ENCODE data around the gene CDKN1A.

The CDKN1A gene

DNA sequence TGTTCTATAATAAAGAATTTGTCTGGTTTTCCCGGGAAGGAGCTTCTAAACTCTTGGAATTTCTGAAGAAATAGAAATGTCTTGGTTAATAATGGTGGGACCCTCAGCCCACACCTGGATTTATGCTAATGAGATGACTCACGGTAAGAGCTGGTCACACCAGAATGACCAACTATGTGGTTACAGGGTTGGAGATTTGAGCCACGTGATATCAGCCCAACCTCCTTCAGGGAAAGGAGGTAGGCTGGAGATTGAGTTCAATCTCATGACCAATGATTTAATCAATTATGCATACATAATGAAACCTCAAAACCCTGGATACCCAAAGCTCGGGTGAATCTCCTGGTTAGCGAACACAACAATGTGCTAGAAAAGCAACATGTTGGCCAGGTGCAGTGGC, 22.1 kb upstream of the CDKN1A start:
- DNase-seq, result no peak

DNA sequence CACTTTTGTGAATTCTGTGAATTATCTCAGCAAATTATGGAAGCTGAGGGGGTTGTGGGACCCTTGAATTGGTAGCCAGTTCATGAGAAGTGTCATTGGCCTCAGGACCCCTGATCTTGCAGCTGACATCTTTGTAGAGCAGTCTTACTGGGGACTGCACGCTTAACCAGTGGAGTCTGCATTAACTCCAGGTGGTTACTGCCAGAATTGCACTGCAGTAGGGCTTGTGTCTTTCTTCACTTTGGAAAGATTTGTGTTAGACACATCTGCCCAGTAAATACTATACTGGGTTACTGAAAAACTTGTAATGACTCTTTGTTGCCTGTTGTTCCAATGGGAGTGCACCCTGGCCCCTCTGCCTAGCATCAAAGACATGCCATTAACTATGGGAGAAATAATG, 21.2 kb upstream of the CDKN1A start:
- DNase-seq, result no peak

DNA sequence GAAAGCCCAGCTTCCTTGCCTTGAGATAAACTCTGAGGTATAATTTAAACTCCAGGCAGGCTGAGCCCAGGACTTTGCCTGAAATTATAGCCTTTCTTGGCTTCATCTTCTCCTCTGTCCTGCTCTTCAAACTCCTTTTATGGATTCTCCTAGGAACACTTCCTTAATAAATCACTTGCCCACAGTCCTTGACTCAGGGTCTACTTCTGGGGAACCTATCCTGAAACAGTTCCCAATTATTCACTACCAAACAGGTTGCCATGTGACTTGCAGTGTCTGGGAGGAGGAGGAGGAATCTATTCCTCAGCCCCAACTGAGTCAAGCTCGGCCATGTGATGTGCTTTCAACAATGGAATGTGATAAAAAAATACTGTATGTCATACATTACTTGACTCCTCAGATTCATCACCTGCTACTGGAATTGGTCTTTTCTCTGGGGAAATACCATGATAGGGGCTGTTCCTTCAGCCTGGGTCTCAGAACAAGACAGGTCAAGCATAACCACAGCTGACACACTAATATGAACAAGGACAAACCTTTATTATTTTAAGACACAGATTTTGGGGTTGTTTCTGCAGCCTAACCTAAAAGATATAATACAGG, 20.5 kb upstream of the CDKN1A start:
- DNase-seq, result no peak

DNA sequence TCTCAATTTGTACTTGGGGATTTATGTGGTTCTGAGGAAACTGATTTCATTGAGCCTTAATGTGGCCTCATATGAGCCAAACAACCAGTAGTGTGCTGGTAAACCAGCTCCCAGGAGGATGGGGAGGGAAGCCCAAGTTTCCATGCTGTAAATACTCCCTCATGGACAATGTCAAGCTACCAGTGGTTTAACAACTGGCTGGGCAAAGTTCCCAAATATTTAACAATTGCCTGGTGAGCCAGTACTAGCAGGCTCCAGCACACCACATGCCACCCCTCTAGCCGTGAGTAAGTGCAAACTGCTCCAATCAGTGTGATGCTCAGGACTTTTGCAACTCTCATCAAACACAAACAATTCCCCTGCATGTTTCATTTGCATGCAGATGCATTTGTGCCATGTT, 19.2 kb upstream of the CDKN1A start:
- DNase-seq, result no peak

DNA sequence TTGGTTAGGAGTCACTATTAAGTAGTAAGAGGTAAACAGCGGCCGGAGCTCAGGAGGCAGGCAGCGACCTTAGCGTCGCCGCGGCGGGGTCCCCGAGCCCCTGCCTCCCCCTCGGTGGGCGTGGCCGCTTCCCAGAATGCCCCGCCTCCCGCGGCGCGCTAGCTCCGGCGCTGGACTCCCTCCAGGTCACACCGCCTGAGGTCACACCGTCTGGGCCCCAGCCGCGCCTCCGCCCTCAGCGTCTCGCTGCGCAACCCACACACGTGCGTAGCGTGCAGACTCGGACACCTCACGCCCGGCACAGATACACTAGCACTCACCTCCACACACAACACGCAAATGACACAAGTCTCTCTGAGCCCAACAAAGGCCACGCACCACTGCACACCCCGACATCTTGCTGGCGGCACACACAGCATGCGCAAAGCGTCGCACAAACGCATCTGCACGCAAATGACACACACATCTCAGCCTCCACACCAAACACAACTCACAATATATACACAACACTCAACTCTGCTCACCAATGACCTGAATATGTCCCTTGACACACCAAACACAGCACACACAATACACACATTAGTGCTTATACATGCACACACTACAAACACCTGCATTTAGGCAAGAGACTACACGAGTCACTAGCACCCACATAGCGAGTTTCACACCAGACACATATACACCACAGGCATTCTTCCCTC, 17.6 kb upstream of the CDKN1A start:
- no peak for DNase-seq

DNA sequence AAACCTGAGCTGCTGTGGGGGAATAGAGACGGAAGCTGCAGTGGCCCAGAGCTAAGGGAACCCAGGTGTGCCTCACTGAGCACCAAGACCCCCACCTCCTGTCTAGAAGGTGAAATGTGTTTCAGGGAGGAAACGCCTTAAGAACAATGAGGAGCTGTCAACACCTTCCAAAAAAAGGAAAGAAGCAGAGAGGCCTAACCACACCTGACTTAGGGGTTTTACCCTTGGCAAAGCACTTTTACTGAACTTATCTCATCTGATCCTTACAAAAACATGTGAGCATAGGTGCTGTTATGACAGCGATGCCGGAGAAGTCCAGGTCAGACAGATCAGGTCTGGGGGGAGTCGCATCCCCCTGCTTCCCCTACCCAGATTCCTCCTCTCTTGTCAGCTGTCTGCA, 16.1 kb upstream of the CDKN1A start:
- DNase-seq, result no peak

DNA sequence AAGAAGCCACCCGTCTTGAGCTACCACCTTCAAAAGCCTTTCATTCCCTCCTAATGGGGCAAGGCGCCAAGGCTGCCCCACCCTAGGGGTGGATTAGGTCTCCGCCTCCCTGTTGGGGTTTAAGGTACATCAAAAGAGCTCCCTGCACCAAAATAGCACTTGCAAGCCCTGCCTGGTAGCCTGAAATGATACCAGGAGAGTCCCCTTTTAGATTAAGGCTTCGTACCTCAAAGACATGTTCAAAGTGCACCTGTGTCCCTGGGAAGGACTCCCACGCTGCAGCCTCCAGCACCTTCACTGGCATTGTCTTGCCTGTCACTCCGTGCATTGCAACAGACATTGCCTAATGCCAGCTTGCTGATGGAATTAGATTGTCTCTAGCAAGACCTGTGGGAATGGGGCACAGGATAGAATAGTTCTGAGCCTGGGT, 15.7 kb upstream of the CDKN1A start:
- no peak for DNase-seq

DNA sequence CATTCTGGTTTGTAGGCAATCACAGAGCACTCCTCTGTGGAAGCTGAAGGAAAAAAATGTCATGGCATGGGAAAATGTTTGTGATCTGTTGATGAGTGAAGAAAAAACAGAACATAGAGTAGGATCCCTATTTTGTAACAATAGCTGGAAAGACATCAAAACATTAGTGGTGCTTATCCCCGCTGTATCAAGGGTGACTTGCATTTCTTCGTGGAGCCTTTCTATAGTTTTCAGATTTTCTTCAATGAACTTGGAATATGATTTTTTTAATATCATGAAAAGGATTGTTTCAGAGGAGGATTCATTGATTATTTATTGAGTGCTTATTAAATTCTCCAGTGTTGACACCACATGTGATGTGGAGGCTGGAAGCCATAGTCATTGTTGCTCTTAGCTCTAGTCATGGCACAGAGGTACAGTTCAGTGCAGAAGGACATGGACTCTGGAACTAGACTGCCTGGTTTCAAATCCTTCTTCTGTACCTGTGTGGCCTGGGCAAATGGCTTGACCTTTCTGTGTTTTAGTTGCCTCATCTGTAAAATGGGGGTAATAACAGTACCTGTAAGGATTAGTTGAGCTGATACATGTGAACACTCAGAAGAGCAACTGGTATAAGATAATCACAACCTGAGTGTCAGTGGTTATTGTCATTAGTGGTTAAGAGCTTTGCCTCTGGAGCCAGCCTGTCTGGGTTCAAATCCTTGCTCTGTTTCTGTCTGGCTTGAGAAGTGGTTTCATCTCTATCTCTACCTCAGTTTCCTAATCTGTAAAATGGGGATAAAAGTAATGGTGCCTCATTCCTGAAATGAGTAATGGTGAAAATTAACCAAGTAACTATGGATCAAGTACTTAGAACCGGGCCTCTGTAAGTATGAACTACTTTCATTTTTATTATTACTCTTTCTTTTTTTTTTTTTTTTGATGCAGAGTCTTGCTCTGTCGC, 14.7 kb upstream of the CDKN1A start:
- no peak for DNase-seq

DNA sequence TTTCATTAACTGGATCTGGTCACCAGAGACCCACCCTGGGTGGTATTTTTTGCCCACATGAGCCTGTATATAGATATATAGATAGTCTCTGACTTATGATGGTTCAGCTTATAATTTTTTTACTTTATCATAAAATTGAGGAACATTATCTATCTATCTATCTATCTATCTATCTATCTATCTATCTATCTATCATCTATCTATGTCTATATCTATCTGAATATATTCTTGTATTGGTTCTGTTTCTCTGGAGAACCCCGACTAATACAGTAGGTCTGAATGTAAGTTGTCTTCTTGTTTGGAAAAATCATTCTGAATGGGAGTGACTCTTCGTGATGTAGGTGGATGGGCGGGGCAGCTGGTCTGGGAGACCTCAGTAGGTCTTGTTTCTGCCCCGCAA, 13.3 kb upstream of the CDKN1A start:
- no peak for DNase-seq

DNA sequence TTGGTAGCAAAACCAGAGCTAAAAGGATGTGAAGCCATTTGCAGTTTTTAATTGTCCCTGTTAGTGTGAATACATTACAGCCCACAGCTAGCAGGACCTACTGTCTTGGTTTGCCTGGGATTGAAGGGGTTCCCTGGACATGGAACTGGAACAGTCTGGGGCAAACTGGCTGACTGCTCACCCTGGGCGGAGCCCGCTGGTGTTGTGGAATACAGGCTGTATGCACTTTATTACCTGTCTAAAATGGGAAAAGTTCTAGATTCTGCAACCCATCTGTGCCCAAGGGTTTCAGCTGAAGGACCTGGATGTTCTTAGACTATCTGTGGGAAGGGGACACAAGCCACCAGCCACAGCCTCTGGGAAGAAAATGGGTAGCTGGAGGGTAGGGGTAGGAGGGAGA, 12.2 kb upstream of the CDKN1A start:
- no peak for DNase-seq

DNA sequence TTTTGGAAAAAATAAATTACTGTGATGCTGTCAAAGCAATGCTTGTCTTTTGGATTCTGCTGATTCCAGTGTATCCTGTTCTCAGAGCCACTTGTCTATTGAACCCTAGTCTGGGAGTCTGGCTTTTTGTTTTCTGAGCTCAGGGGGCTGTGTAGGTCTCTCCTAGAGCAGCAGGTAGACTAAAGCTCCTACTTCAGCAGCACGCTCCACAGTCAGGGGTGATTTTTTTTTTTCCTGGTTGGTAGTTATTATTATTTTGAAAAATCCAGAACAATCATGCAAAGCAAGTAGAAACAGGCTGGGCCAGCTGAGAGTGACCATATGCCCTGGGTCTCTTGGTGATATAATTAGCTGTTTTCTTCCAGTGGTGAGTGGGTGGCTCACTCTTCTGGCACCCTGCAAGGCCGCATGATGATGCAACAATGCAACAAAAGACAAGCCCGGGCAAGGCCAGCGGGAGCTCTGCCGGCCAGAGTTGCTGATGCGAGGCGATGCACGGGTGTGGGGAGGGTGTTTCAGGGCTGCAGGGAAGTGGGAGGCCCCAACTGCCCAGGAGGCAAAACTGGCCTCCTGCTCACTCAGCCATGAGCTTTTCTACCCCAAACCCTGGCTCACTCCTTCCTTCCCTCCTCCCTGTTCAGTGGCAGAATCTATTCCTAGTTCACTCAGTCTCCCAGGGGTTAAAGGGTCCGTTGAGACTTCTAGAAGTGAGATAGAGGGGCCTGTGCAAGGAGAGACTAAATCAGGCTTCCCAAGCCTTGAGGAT, 11.5 kb upstream of the CDKN1A start:
- DNase-seq, result no peak

DNA sequence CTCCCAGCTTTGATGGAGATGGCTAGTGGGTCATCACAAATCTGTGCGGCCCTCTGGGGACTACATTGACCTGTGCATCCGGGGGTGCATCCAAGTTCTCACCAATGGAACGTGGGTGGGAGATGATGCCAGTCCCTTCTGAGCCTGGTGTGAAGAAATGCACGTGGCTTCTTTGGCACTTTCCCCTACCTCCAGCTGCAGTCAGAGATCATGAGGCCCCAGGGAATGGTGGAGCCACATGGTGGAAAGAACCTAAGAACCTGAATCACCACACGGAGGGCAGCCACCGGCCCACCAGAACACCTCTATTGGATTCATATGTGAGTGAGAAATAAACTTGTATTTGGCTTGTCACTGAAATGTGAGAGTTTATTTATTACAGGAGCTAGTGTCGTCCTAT, 9.9 kb upstream of the CDKN1A start:
- no peak for DNase-seq

DNA sequence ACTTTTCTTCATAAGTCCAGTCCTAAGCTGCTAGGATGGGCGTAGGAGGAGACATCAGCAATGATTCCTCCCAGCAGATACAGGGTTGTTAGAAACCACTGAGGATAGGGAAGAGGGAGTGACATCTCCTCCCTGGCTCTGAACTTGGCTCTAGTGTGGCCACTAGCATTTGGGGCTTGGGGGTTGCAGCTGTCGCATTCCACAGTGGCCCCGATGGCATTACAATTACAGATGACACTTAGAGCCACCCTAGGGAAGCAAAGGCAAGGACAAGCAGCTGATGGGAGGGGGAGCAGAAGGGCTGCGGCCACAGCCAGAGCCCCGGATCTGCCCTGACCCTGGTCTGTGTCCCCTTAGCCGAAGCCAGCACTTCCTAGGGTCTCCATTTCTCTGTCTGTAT, 9.5 kb upstream of the CDKN1A start:
- DNase-seq, result no peak

DNA sequence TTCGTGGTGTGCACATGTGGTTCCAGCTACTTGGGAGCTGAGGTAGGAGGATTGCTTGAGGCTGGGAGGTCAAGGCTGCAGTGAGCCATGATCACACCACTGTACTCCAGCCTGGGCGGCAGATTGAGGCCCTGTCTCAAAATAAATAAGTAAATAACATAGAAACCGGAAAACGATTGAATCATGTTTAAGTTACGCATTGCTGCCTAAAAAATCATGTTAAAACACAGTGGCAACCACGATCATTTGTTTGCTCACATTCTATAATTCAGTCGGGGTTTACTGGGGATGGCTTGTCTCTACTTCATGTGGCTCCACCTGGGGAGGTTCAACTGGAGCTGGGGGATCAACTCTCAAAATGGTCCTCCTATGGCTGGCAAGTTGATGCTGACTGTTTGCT, 8.2 kb upstream of the CDKN1A start:
- DNase-seq, result no peak

DNA sequence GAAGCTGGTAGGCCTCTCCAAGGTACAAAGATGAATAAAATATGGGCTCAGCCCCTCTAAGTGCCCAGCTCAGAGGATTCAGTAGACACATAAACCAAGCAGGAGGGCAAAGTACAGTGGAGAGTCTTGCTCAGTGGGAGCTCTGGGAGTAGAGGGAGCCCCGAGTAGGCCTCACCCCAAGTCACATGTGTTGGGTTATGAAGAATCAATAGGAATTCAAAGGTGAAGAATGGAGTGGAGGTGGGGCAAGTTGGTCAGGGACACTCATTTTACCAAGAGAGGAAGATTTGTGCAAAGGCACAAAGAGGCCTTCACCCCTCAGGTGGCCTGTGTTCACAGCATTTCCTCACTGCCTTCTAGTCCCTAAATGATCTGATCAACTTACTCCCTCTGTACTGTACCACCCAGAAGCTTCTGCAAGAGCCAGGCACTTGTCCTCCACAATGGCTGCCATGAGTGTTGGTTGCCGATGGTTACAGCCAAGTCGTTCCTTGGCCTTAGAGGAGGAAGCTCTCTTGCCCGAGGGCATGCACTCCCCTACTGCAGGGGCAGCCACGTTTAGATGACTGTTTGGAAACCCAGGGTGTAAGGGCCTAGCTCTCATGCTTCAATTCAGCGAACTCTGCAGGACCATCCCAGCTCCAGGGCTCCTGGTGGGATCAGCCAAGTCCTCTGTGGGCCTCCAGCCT, 6.7 kb upstream of the CDKN1A start:
- no peak for DNase-seq

DNA sequence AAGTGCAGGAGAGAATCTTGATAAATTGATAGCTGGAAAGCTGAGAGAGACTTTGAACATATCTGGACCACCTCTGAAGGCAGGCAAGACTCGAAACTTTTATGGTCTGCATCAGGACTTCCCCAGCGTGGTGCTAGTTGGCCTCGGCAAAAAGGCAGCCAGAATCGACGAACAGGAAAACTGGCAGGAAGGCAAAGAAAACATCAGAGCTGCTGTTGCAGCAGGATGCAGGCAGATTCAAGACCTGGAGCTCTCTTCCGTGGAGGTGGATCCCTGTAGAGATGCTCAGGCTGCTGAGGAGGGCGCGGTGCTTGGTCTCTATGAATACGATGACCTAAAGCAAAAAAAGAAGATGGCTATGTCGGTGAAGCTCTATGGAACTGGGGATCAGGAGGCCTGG, 4.6 kb upstream of the CDKN1A start:
- no peak for DNase-seq

DNA sequence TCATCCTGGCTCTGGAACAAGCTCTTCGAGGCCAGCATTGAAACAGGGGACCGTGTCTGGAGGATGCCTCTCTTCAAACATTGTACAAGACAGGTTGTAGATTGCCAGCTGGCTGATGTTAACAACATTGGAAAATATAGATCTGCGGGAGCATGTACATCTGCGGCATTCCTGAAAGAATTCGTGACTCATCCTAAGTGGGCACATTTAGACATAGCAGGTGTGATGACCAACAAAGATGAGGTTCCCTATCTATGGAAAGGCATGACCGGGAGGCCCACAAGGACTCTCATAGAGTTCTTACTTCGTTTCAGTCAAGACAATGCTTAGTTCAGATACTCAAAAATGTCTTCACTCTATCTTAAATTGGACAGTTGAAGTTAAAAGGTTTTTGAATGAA, 3.6 kb upstream of the CDKN1A start:
- no peak for DNase-seq

DNA sequence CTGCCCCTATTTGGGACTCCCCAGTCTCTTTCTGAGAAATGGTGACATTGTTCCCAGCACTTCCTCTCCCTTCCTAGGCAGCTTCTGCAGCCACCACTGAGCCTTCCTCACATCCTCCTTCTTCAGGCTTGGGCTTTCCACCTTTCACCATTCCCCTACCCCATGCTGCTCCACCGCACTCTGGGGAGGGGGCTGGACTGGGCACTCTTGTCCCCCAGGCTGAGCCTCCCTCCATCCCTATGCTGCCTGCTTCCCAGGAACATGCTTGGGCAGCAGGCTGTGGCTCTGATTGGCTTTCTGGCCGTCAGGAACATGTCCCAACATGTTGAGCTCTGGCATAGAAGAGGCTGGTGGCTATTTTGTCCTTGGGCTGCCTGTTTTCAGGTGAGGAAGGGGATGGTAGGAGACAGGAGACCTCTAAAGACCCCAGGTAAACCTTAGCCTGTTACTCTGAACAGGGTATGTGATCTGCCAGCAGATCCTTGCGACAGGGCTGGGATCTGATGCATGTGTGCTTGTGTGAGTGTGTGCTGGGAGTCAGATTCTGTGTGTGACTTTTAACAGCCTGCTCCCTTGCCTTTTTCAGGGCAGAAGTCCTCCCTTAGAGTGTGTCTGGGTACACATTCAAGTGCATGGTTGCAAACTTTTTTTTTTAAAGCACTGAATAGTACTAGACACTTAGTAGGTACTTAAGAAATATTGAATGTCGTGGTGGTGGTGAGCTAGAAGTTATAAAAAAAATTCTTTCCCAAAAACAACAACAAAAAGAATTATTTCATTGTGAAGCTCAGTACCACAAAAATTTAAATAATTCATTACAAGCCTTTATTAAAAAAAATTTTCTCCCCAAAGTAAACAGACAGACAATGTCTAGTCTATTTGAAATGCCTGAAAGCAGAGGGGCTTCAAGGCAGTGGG, 2.1 kb upstream of the CDKN1A start:
- no peak for DNase-seq

DNA sequence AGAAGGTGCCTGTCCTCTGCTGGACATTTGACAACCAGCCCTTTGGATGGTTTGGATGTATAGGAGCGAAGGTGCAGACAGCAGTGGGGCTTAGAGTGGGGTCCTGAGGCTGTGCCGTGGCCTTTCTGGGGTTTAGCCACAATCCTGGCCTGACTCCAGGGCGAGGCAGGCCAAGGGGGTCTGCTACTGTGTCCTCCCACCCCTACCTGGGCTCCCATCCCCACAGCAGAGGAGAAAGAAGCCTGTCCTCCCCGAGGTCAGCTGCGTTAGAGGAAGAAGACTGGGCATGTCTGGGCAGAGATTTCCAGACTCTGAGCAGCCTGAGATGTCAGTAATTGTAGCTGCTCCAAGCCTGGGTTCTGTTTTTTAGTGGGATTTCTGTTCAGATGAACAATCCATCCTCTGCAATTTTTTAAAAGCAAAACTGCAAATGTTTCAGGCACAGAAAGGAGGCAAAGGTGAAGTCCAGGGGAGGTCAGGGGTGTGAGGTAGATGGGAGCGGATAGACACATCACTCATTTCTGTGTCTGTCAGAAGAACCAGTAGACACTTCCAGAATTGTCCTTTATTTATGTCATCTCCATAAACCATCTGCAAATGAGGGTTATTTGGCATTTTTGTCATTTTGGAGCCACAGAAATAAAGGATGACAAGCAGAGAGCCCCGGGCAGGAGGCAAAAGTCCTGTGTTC, 1.3 kb upstream of the CDKN1A start:
- DNase-seq, result no peak

DNA sequence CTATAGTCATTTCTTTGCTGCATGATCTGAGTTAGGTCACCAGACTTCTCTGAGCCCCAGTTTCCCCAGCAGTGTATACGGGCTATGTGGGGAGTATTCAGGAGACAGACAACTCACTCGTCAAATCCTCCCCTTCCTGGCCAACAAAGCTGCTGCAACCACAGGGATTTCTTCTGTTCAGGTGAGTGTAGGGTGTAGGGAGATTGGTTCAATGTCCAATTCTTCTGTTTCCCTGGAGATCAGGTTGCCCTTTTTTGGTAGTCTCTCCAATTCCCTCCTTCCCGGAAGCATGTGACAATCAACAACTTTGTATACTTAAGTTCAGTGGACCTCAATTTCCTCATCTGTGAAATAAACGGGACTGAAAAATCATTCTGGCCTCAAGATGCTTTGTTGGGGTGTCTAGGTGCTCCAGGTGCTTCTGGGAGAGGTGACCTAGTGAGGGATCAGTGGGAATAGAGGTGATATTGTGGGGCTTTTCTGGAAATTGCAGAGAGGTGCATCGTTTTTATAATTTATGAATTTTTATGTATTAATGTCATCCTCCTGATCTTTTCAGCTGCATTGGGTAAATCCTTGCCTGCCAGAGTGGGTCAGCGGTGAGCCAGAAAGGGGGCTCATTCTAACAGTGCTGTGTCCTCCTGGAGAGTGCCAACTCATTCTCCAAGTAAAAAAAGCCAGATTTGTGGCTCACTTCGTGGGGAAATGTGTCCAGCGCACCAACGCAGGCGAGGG, 594 bp upstream of the CDKN1A start:
- no peak for DNase-seq
